ENCODE measurements around the gene PLCL1.

Gene PLCL1

DNA sequence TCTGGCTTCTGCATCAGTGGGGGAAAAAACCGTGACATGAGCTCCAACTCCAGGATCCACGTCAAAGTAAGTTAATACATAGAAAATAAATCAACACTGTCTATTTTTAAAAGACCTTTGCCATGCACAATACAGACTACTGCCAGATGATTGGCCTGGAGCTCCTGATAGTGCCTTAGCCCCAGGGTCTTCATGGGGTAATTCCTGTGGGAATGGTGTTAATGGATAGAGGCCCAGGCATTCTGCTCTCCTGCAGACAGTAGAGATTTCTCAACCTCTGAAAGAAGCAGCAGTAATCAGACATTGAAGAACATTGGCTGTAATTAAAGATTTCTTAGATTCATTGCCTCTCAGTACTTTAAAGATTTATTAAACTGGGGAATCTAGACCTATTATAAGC lies 4.3 kb upstream of the PLCL1 start:
- no peak overlapping the region for H3K27ac ChIP-seq
- TF ChIP-seq, protein P1, sequence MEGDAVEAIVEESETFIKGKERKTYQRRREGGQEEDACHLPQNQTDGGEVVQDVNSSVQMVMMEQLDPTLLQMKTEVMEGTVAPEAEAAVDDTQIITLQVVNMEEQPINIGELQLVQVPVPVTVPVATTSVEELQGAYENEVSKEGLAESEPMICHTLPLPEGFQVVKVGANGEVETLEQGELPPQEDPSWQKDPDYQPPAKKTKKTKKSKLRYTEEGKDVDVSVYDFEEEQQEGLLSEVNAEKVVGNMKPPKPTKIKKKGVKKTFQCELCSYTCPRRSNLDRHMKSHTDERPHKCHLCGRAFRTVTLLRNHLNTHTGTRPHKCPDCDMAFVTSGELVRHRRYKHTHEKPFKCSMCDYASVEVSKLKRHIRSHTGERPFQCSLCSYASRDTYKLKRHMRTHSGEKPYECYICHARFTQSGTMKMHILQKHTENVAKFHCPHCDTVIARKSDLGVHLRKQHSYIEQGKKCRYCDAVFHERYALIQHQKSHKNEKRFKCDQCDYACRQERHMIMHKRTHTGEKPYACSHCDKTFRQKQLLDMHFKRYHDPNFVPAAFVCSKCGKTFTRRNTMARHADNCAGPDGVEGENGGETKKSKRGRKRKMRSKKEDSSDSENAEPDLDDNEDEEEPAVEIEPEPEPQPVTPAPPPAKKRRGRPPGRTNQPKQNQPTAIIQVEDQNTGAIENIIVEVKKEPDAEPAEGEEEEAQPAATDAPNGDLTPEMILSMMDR (IDR thresholded peaks at IDR 0.05) = no peak
- no peak for TF ChIP-seq ZFX (IDR thresholded peaks at IDR 0.05; ENCODE audit: borderline replicate concordance)

DNA sequence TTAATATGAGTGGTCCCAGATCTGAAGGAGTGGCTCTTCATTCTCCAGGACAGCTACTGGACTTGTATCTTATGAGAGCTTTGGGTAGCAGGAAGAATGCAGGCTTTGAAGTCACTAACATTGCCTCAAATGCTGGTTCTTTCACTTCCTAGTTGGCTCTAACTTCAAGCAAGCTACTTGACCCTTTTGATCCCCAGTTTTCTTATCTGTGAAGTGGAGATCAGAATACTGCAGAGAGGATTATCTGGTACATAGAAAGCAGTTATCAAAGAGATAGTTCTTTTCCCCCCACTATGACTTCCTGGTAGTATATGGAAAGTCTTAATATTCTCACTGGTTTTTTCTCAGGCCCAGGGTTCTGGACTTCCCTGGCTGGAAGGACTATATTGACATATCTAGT lies 3.4 kb upstream of the PLCL1 start:
- no peak for TF ChIP-seq ZFX (IDR thresholded peaks at IDR 0.05; ENCODE audit: borderline replicate concordance)
- TF ChIP-seq, protein P1 (IDR thresholded peaks at IDR 0.05) = no peak

DNA sequence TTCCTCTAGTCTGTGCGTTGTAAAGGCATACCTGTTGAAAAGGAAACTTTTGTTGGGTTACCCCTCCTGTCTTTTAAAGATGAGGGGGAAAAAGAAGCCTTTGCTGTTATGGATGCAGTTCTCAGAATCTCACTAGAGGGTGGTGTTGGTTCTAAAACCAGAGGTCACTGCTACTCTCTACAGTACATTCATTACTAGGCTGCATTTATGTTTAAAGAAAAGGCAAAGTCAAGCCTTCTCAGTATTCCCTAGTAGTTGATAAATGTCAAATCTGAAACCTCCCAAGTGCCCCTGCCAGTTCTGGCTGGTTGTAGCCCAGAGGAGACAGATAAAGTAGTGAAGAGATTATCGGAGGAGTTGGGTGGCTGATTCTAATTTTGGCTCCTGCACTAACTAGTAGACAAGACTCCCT lies 1.4 kb upstream of the PLCL1 start:
- TF ChIP-seq, protein P1 (IDR thresholded peaks at IDR 0.05) = peak; percentile 83
- no peak for TF ChIP-seq ZFX (IDR thresholded peaks at IDR 0.05; ENCODE audit: borderline replicate concordance)
- no peak overlapping the region for H3K27ac ChIP-seq

More for the DNA sequence above, 3.4 kb upstream of the PLCL1 start:
- H3K27ac ChIP-seq = no peak overlapping the region

DNA sequence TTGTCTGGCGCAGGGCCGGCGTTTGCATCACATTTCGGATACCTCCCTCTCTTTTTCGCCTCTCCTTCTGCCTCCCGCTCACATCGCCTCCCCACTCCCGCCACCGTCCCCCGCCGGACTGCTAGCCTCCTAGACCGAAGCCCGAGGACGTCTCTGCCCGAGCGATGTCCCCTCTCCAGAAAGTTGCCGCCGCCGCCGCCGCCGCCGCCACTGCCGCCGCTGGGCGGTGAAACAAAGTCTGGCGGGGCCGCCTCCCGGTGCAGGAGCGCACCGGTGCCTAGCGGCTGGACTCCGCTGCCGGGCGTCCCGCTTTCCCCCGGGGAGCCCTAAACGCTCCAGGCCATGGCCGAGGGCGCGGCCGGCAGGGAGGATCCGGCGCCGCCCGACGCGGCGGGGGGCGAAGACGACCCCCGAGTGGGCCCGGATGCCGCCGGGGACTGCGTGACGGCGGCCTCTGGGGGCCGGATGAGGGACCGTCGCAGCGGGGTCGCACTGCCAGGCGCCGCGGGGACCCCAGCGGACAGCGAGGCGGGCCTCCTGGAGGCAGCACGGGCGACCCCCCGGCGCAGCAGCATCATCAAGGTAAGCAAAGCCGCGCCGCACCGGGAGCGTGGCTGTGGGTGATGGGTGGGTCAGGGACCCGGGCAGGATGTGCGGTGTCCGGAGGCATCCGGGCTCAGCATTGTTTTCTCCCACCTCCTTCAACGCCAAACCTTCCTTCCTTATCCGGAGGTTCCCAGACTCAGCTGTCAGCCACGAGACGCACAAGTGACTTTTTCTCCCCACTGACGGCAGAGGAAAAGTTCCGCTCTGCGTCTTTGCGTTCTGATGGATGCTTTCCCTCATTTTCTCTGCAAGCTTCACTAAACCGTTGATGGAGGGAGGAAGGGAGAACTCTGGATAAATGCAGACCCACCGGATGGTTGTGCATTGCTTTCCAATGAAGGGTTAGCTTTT lies 643 bp downstream of the PLCL1 start:
- no peak overlapping the region for H3K27ac ChIP-seq
- TF ChIP-seq ZFX (IDR thresholded peaks at IDR 0.05; ENCODE audit: borderline replicate concordance) = no peak
- TF ChIP-seq, protein P1 (IDR thresholded peaks at IDR 0.05) = peak; percentile 33

DNA sequence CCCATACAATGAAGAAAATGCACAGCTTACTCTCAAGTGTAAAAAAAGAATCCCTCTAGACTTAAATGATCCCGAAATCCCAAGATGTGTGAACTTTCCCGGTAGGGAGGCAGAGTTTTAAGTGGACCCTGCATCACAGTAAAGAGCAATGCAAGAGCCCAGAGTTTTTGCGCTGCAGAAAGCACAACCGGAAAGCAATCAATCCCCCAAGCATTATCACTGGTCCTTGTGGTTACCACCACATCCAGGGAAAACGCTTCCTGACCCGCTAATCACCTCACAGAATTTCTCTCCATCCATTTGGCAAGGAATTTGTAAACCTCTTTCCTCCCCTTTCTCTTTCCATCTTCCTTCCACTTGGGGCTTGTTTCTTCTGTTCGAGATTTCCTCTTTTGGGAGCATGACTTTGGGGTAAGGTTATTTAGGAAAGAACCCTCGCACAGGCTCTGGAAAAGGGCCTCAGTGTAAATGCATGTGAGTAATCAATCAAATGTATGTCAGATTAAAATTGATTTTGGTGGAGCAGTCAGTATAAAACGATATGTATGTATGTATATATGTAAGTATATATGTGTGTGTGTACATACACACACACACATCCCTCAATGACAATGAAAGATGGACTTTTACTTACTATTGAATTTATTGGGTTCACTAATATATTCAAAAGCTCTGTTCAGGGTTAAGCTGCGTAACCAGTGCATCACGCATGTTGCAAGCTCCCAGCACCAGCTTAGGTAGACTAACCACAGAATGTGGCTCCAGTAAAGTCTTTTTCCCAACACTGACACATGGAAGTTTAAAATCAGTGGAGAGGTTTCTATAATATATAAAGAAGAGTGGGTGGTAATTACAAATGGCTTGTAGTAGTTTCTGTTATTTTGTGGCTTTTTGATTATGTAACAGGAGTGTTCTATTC lies 1.6 kb downstream of the PLCL1 start:
- no peak overlapping the region for H3K27ac ChIP-seq
- TF ChIP-seq, protein P1 (IDR thresholded peaks at IDR 0.05) = no peak
- no peak for TF ChIP-seq ZFX (IDR thresholded peaks at IDR 0.05; ENCODE audit: borderline replicate concordance)

DNA sequence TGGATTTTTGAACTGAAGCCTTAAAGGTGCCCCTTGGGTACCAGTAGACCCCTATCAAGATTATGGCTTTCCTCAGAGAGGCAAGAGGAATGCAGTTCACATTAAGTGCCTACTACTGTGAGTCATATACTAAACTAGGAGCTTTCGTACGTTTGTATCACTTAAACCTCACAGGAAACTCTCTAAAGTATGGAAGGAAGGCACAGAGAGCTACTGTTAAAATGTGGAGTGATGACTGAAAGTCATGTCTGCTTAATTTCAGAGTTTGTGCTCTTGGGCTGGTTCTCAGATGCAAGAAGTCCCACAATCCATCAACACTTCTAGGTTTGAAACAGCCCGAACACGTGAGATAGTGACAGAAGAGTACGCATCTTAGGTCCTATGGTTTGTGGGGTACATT lies 4.7 kb downstream of the PLCL1 start:
- TF ChIP-seq ZFX (IDR thresholded peaks at IDR 0.05; ENCODE audit: borderline replicate concordance) = no peak
- TF ChIP-seq, protein P1 (IDR thresholded peaks at IDR 0.05) = no peak
- H3K27ac ChIP-seq = no peak overlapping the region

Measured in 22Rv1 (cell line).